H9 (cell line): ENCODE results near the gene GRIN2A. TPM values are rescaled to one million over a fixed set of nuclear protein-coding genes. Genes with fewer than 3 reads are reported as not detected.

Source experiments
- DNase-seq: peaks from one replicate; pipeline ENCODE4 v3.0.0-alpha.2; 2017
- H2AFZ ChIP-seq: one replicate; pipeline ENCODE4 v1.6.1; 2013; ENCODE audit warnings: mild to moderate bottlenecking, low read length, control low read depth, moderate library complexity
- H2AK5ac ChIP-seq: 2 replicates; pipeline ENCODE4 v1.6.1; 2013; ENCODE audit warnings: low read length, control low read depth, mixed read lengths; ENCODE audit not compliant: insufficient read length
- H2BK120ac ChIP-seq: one replicate; pipeline ENCODE4 v1.6.1; 2013; ENCODE audit warnings: low read depth, mild to moderate bottlenecking, low read length, control low read depth, inconsistent platforms; ENCODE audit not compliant: poor library complexity, severe bottlenecking
- H2BK12ac ChIP-seq: 2 replicates; pipeline ENCODE4 v1.6.1; 2013; ENCODE audit warnings: low read length, control low read depth, mixed read lengths, low read depth; ENCODE audit not compliant: insufficient read length
- H2BK15ac ChIP-seq: 2 replicates; pipeline ENCODE4 v1.6.1; 2013; ENCODE audit warnings: low read depth, low read length, control low read depth
- H2BK20ac ChIP-seq: one replicate; pipeline ENCODE4 v1.6.1; 2013; ENCODE audit warnings: low read depth, mild to moderate bottlenecking, low read length, control low read depth, inconsistent platforms; ENCODE audit not compliant: poor library complexity, severe bottlenecking
- H2BK5ac ChIP-seq: 2 replicates; pipeline ENCODE4 v1.6.1; 2013; ENCODE audit warnings: low read length, control low read depth, mixed read lengths; ENCODE audit not compliant: insufficient read length
- H3K14ac ChIP-seq: 2 replicates; pipeline ENCODE4 v1.6.1; 2013; ENCODE audit warnings: low read length, control low read depth; ENCODE audit not compliant: insufficient read depth
- H3K18ac ChIP-seq: 2 replicates; pipeline ENCODE4 v1.6.1; 2013; ENCODE audit warnings: low read depth, mild to moderate bottlenecking, mixed read lengths, low read length, control low read depth; ENCODE audit not compliant: insufficient read length
- H3K23ac ChIP-seq: 2 replicates; pipeline ENCODE4 v1.6.1; 2013; ENCODE audit warnings: low read length, control low read depth, mixed read lengths, low read depth; ENCODE audit not compliant: insufficient read length
- H3K23me2 ChIP-seq: 2 replicates; pipeline ENCODE4 v1.6.1; 2013; ENCODE audit warnings: low read depth, mild to moderate bottlenecking, mixed read lengths, low read length, control low read depth; ENCODE audit not compliant: insufficient read length, poor library complexity, severe bottlenecking
- H3K27ac ChIP-seq: 2 replicates; pipeline ENCODE4 v1.5.1; 2013; ENCODE audit warnings: low read length, control low read depth, mixed read lengths, low read depth; ENCODE audit not compliant: insufficient read length
- H3K27me3 ChIP-seq: 2 replicates; pipeline ENCODE4 v1.6.1; 2013; ENCODE audit warnings: low read length, control low read depth, inconsistent platforms; ENCODE audit not compliant: insufficient read depth
- H3K4ac ChIP-seq: 2 replicates; pipeline ENCODE4 v1.6.1; 2013; ENCODE audit warnings: low read depth, mild to moderate bottlenecking, control low read depth, inconsistent platforms, low read length, moderate library complexity
- H3K4me1 ChIP-seq: 2 replicates; pipeline ENCODE4 v1.6.1; 2013; ENCODE audit warnings: low read length, control low read depth, inconsistent platforms; ENCODE audit not compliant: insufficient read depth
- H3K4me2 ChIP-seq: 2 replicates; pipeline ENCODE4 v1.6.1; 2013; ENCODE audit warnings: low read length, control low read depth, mixed read lengths; ENCODE audit not compliant: insufficient read length, insufficient read depth
- H3K56ac ChIP-seq: 2 replicates; pipeline ENCODE4 v1.6.1; 2013; ENCODE audit warnings: low read depth, mild to moderate bottlenecking, mixed read lengths, low read length, control low read depth; ENCODE audit not compliant: insufficient read length
- H3K79me1 ChIP-seq: 2 replicates; pipeline ENCODE4 v1.6.1; 2013; ENCODE audit warnings: low read depth, mild to moderate bottlenecking, moderate library complexity, low read length, control low read depth, inconsistent platforms; ENCODE audit not compliant: insufficient read depth, poor library complexity, severe bottlenecking
- H3K79me2 ChIP-seq: 2 replicates; pipeline ENCODE4 v1.6.1; 2013; ENCODE audit warnings: low read length, control low read depth, inconsistent platforms; ENCODE audit not compliant: insufficient read depth
- H3K9ac ChIP-seq: 2 replicates; pipeline ENCODE4 v1.6.1; 2013; ENCODE audit warnings: low read length, control low read depth, mixed read lengths; ENCODE audit not compliant: insufficient read length; ENCODE audit errors: extremely low read depth
- H3K9me3 ChIP-seq: one replicate; pipeline ENCODE4 v1.6.1; 2013; ENCODE audit warnings: low read depth, low read length, inconsistent platforms; ENCODE audit not compliant: control insufficient read depth
- H3T11ph ChIP-seq: one replicate; pipeline ENCODE4 v1.6.1; 2013; ENCODE audit warnings: mild to moderate bottlenecking, low read length, control low read depth, inconsistent platforms
- H4K20me1 ChIP-seq: one replicate; pipeline ENCODE4 v1.6.1; 2013; ENCODE audit not compliant: control insufficient read depth, insufficient read length, insufficient read depth
- H4K5ac ChIP-seq: 2 replicates; pipeline ENCODE4 v1.6.1; 2013; ENCODE audit warnings: low read depth, mild to moderate bottlenecking, mixed read lengths, low read length, control low read depth; ENCODE audit not compliant: insufficient read length
- H4K8ac ChIP-seq: replicated peaks from 2 replicates; pipeline ENCODE4 v1.6.1; 2013; ENCODE audit warnings: low read length, control low read depth, mixed read lengths, low read depth; ENCODE audit not compliant: insufficient read length
- H4K91ac ChIP-seq: 2 replicates; pipeline ENCODE4 v1.6.1; 2013; ENCODE audit warnings: low read depth, mild to moderate bottlenecking, moderate library complexity, mixed read lengths, low read length, control low read depth; ENCODE audit not compliant: insufficient read length
- H3K27ac Mint-ChIP-seq, 3 experiments: 2 replicates in 2 of 3; 3 replicates in 1 of 3; pipeline ENCODE4 v1.8.0; 2020 to 2021; ENCODE audit warnings: mixed read lengths in 3 of 3, mild to moderate bottlenecking in 1 of 3, moderate library complexity in 1 of 3
- H3K27me3 Mint-ChIP-seq: 2 replicates; pipeline ENCODE4 v1.8.0; 2021; ENCODE audit warnings: low read depth, mild to moderate bottlenecking, moderate library complexity, mixed read lengths
- H3K36me3 Mint-ChIP-seq, 3 experiments: 2 replicates in 2 of 3; 3 replicates in 1 of 3; pipeline ENCODE4 v1.8.0; 2020 to 2021; ENCODE audit warnings: low read depth in 3 of 3, mixed read lengths in 3 of 3; ENCODE audit not compliant: insufficient read depth in 1 of 3
- H3K4me1 Mint-ChIP-seq, 2 experiments: 2 replicates each; pipeline ENCODE4 v1.8.0; 2020; ENCODE audit warnings: mixed read lengths in 2 of 2
- H3K4me3 Mint-ChIP-seq, 2 experiments: 2 replicates in 1 of 2; 3 replicates in 1 of 2; pipeline ENCODE4 v1.8.0; 2020 to 2021; ENCODE audit warnings: mild to moderate bottlenecking in 2 of 2, mixed read lengths in 2 of 2, moderate library complexity in 1 of 2
- H3K9me3 Mint-ChIP-seq, 2 experiments: 2 replicates in 1 of 2; 3 replicates in 1 of 2; pipeline ENCODE4 v1.8.0; 2020; ENCODE audit warnings: mild to moderate bottlenecking in 2 of 2, mixed read lengths in 2 of 2, moderate library complexity in 1 of 2
- CTCF ChIP-seq: fragments of 200-600 bp; sonication (generic); conservative IDR thresholded peaks from 3 replicates; pipeline ENCODE4 v1.8.0; 2021; ENCODE audit warnings: antibody characterized with exemption, mild to moderate bottlenecking
- WGBS: extraction: QIAGEN DNeasy Blood & Tissue Kit; methylation state at CpG from one replicate; pipeline ENCODE4 v1.1.7; 2013; ENCODE audit warnings: missing lambda C conversion rate, low lambda C conversion rate, mixed read lengths; ENCODE audit not compliant: insufficient read length; ENCODE audit errors: extremely low coverage; 5-methylcytosine and 5-hydroxymethylcytosine counted together
- total RNA-seq: library from RNA; stranded (reverse); gene quantifications from 2 replicates; pipeline ENCODE4 v1.2.1, GENCODE V29; 2021

GRIN2A gene
- total RNA-seq, 1 experiment from 2014 or later: 1.5 TPM

GRCh38 chr16:10123141-10123540 is 59.1 kb downstream of the GRIN2A start:
- Histone ChIP-seq H4K8ac (no peak overlapping the region), H3K9ac (no peak overlapping the region), H4K91ac (no peak overlapping the region), H3K79me2 (peaks cover 2% of the 10 kb centered on the region; the same call in 1 of the 2 replicates), H2BK20ac (no peak overlapping the region), H3K4ac (no peak overlapping the region), H3K18ac (no peak overlapping the region), H3K23ac (no peak overlapping the region), H4K5ac (no peak overlapping the region), H3K79me1 (no peaks in the 10 kb centered on the region), H4K20me1 (no peaks in the 10 kb centered on the region), H3K27me3 (no peaks in the 10 kb centered on the region), H3K56ac (no peak overlapping the region), H3K4me1 (no peaks in the 10 kb centered on the region; the same call in 1 of the 2 replicates), H2BK120ac (no peak overlapping the region), H3K9me3 (no peaks in the 10 kb centered on the region), H2AK5ac (no peak overlapping the region), H2BK15ac (no peak overlapping the region), H2BK5ac (no peak overlapping the region), H2AFZ (no peak overlapping the region), H3T11ph (no peak overlapping the region), H3K23me2 (no peaks in the 10 kb centered on the region), H3K27ac (no peak overlapping the region), H2BK12ac (no peak overlapping the region), H3K14ac (no peak overlapping the region), H3K4me2 (no peak overlapping the region)
- Mint-ChIP-seq H3K36me3 (no peaks in the 10 kb centered on the region), H3K27me3 (peaks cover 3% of the 10 kb centered on the region; the same call in 1 of the 2 replicates), H3K4me1 (peaks cover 15 to 17% of the 10 kb centered on the region in 2 experiments), H3K27ac (no peak overlapping the region), H3K4me3 (no peak overlapping the region), H3K9me3 (no peaks in the 10 kb centered on the region)
- DNase-seq: no peak
- no peak for TF ChIP-seq CTCF
- no CpG with 5 or more reads among the region's 5 CpGs for WGBS
